ENCODE data around the gene COQ7.

COQ7 gene

GRCh38 chr16:19086322-19087199 lies 19.1 kb downstream of the COQ7 start:
- DNase-seq: peak; percentile 63

GRCh38 chr16:19088341-19088916 lies 21.0 kb downstream of the COQ7 start:
- DNase-seq: no peak

GRCh38 chr16:19089410-19089955 lies 22.1 kb downstream of the COQ7 start:
- DNase-seq: no peak

- DNase-seq: no peak
Measured at GRCh38 chr16:19090916-19091315, 23.5 kb downstream of the COQ7 start.

GRCh38 chr16:19092653-19093410 lies 25.4 kb downstream of the COQ7 start:
- no peak for DNase-seq

GRCh38 chr16:19093631-19094541 lies 26.5 kb downstream of the COQ7 start:
- DNase-seq: no peak

GRCh38 chr16:19094542-19095365 lies 27.3 kb downstream of the COQ7 start:
- no peak for DNase-seq

- DNase-seq: no peak
Measured at GRCh38 chr16:19095654-19096053, 28.2 kb downstream of the COQ7 start.

GRCh38 chr16:19098173-19098572 lies 30.8 kb downstream of the COQ7 start:
- DNase-seq: no peak

- no peak for DNase-seq
Measured at GRCh38 chr16:19102187-19102872, 34.9 kb downstream of the COQ7 start.

- DNase-seq: no peak
Measured at GRCh38 chr16:19104607-19105006, 37.2 kb downstream of the COQ7 start.

- no peak for DNase-seq
Measured at GRCh38 chr16:19105131-19105530, 37.7 kb downstream of the COQ7 start.

- no peak for DNase-seq
Measured at GRCh38 chr16:19105891-19106624, 38.6 kb downstream of the COQ7 start.

GRCh38 chr16:19106625-19107020 lies 39.2 kb downstream of the COQ7 start:
- no peak for DNase-seq

GRCh38 chr16:19108409-19109287 lies 41.2 kb downstream of the COQ7 start:
- no peak for DNase-seq

GRCh38 chr16:19109288-19109664 lies 41.9 kb downstream of the COQ7 start:
- no peak for DNase-seq

- DNase-seq: no peak
Measured at GRCh38 chr16:19110537-19111360, 43.3 kb downstream of the COQ7 start.

- no peak for DNase-seq
Measured at GRCh38 chr16:19112099-19112407, 44.6 kb downstream of the COQ7 start.
